Stimulated activated CD8-positive, alpha-beta memory T cell treated with anti-CD3 and anti-CD28 coated beads, Interleukin-12 subunit alpha, Interleukin-12 subunit beta, amount 100 ng/mL, for 4 hours (primary cell): ENCODE results near the gene HMCN2.

Experiments
- DNase-seq: peaks from one replicate; pipeline ENCODE4 v3.0.0-alpha.2; 2020; ENCODE audit warnings: low read depth

The HMCN2 gene

DNA sequence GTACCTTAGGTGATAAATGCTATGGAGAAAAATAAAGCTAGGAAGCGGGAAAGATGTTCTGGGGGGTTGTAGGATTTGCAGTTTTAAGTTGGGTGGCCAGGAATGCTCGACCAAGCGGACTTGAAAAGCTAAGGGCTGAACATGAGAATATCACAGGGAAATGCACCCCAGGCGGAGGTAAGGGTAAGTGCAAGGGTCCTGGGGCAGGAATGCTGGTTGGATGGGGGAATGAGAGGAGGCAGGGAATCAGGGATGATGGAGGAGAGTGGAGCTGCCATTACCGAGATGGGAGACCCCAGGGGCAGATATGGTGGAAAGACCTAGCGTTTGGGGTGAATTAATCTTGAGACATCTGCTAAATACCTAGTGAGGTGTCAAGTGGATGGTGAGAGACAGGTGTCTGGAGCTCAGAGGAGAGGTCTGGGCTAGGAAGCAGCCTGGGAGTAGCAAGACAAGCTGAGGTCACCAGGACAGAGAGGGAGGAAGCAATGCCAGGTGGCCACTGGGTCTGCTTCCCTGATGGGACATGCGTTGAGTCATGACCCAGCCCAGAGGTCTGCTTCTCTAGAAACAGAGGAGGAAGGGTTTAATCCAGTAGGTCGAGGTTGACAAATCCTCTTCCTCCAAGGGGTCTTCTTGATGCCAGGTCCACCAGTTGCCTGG, 101.5 kb downstream of the HMCN2 start:
- DNase-seq, result no peak

- no peak for DNase-seq
These were observed 103.1 kb downstream of the HMCN2 start for GRCh38 chr9:130368631-130369103.

DNA sequence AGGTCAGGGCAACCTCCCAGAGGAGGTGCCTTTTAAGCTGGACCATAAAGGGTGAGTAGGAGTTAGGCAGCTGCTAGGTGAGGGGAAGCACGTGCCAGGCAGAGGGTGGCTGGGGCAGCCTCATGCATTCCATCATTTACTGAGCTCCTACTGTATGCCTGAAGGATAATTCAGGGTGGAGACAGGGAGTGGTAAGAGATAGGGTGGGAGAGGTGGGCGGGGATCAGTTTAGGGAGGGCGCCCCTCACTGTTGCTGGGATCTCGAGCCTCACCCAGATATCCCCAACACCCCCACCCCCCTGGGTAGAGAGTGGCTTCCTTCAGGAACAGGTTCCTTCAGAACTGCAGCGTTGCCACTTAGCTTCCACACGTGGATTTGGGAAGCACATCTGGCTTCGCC, 104.7 kb downstream of the HMCN2 start:
- no peak for DNase-seq

- no peak for DNase-seq
These were observed 105.8 kb downstream of the HMCN2 start for GRCh38 chr9:130371196-130371966.

GRCh38 chr9:130372057-130372456, 106.5 kb downstream of the HMCN2 start:
- DNase-seq, result no peak

DNA sequence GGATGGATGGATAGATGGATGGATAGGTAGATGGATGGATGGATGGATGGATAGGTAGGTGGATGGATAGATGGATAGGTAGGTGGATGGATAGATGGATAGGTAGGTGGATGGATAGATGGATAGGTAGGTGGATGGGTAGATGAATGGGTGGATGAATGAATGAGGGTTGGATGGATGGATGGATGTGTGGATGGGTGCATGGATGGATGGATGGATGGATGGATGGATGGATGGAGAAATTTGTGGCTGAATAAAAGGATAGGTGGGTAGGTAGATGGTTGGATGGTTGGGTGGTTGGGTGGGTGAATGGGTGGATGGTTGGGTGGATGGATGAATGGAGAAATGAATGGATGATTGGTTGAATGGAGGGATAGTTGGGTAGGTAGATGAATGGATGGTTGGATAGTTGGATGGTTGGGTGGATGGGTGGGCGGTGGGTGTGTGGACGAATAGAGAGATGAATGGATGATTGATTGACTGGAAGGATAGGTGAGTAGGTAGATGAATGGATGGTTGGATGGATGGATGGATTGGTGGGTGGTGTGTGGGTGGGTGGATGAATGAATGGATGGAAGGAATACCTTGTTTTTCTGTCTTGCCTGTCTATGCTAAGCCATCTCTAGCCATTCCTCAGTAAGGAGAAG, 108.2 kb downstream of the HMCN2 start:
- no peak for DNase-seq

DNA sequence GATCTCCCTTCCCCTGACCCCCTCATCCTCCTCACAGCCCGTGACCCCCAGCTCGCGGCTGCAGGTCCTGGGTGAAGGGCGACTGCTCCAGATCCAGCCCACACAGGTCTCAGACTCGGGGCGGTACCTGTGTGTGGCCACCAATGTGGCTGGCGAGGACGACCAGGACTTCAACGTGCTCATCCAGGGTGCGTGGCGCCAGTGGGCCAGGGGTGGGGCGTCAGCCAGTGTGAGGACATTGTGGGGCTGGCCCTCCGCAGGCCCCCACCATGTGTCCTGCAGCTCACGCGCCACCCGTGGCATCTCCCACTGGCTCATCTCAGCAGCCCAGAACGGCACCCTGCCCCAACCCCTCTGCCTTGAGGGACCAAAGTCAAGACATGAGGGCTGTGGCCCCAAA, 112.1 kb downstream of the HMCN2 start:
- no peak for DNase-seq

DNA sequence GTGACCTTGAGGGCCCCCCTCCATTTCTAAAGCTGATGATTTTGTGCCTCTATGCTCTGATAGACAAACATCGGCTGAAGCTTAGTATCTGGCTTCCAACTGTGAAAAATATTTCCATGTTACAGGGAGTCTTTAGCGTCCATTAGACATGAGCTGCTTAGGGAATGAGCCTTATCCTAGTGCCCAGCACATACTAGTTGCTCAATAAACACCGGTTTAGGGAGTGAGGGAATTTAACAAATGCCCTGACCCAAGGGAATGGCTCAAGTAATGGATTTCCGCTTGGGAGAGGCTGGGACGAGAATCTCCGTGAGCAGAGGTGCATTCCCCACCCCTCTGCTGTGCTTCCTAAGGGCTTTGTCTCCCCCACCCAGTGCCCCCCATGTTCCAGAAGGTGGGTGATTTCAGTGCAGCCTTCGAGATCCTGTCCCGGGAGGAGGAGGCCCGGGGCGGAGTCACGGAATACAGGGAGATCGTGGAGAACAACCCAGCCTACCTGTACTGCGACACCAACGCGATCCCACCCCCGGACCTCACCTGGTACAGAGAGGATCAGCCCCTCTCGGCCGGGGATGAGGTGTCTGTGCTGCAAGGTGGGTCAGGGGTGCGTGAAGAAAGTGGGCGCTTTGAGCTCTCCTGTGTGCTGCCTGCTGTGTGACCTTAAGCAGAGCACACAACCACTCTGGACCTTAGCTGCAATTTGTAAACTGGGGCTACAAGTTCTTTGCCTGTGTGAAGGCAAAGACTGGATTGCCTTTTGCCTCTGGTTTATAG, 113.5 kb downstream of the HMCN2 start:
- DNase-seq, result no peak

GRCh38 chr9:130379649-130379970, 114.0 kb downstream of the HMCN2 start:
- no peak for DNase-seq

DNA sequence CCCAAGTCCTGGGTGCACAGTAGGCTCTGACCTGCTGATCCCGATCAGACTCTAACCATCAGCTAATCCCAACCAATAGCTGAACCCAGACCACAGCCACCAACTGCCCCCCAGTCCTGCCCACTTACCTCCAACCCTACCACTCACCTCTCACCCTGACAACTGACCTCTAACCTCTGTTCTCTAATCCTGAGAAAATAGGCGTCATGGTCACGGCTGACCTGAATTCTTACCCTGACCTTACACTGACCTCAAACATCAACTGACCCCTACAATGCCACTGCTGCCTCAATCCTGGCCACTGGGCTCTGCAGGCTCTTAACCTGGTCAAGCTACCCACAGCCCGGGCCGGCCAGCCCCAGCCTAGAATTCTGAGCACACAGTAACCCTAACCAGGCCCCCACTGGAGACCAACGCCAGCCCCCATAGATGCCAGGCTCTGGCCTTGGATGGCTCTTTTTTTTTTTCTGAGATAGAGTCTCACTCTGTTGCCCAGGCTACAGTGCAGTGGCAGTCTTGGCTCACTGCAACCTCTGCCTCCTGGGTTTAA, 115.4 kb downstream of the HMCN2 start:
- no peak for DNase-seq

GRCh38 chr9:130381660-130382059, 116.1 kb downstream of the HMCN2 start:
- DNase-seq, result no peak

DNA sequence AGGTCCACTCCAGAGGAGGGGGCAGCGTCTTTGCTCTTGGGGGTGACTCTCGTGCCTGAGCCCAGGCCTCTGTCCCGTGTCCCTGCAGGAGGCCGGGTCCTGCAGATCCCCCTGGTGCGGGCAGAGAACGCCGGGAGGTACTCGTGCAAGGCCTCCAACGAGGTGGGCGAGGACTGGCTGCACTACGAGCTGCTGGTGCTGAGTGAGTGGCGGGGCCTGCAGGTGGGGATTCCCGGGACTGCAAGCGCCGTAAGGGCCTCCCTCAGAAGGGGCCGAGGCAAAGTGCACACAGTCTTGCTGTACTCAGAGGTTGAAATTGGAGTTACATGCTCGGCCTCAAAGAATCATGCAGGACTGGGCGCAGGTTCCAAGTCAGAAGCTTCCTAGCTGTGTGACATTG, 116.5 kb downstream of the HMCN2 start:
- no peak for DNase-seq

DNA sequence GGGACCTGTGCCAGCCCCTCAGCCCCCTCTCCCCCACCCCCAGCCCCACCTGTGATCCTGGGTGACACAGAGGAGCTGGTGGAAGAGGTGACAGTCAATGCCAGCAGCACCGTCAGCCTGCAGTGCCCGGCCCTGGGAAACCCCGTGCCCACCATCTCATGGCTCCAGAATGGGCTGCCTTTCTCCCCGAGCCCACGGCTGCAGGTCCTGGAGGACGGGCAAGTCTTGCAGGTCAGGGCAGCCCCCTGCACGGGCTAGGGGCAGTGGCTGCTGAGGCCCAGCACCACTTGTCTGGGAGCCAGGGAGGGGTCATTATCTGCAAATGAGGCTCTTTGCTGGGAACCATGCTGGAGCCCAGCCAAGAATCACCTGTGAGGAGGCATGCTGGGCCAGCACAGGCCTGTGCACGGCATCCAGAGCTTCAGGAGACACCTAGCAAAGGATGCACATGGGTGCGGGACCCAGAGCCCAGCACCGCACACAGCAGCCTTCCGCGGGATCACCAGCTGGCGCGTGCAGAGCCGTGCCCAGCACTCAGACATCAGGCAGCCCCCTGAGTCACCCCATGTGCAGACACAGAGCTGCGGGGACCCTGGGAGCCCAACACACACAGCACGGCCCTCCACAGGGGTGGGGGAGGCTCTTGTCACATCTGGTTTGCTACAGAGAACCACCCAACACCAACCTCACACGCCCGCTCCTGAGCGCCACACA, 117.2 kb downstream of the HMCN2 start:
- no peak for DNase-seq

DNA sequence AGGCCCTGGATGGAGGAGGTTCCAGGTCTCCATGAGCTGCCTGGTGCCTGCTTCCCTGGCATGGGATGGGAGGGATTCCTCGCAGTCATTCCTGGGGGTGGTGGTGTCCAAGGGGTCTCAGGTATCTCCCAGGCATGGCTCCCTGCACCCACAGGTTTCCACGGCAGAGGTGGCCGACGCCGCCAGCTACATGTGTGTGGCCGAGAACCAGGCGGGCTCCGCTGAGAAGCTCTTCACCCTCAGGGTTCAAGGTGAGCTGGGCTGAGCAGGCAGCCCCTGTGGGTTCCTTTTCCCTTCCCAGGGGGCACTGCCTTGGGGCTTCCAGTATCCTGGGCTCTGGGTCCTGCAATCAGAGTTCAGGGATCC, 117.8 kb downstream of the HMCN2 start:
- no peak for DNase-seq

DNA sequence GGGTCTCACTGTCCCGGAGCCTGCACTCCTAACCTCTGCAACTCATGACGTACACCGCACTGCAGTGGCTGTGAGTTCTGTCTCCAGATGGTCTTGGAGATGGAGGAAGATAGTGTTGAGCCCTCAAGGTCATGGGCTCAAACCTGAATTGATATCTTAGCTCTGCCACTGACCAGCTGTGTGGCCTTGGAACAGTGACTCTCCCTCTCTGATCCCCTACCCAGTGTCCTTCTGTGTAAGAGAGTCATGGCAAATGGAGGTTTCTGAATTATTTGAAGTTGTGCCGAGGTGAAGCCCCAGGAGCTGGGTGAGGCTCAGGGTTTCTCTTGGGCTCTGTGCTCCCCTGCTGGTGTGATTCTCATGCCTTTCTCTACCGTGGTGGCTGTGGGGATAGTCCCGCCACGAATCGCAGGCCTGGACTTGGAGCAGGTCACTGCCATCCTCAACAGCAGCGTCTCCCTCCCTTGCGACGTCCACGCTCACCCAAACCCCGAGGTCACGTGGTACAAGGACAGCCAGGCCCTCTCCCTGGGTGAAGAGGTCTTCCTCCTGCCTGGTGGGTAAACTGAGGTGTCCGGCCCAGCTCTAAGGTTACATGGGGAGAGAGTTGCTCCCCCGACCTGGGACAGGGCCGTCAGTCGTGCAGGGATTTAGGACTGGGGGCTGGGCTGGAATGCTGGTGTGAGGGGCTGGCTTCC, 118.6 kb downstream of the HMCN2 start:
- DNase-seq, result no peak

DNA sequence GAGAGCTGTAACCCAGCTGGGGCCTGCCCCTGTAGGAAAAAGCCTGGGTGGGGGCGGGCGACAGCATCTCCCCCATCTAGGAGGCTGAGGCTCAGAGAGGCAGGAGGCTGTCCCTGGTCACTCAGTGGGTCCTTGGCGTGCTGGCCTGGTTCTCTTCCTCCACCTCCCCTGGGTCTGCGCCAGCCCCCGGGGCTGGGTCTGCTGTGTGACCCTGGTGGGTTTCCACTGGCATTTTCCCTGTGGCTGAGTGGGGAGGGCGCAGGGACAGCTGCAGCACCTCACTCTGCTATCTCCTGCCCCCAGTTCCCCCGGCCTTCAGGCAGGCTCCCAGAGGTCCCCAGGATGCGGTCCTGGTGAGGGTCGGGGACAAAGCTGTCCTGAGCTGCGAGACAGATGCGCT, 119.7 kb downstream of the HMCN2 start:
- no peak for DNase-seq

- DNase-seq, result no peak
These were observed 121.8 kb downstream of the HMCN2 start for GRCh38 chr9:130387398-130387797.

- DNase-seq, result no peak
These were observed 122.3 kb downstream of the HMCN2 start for GRCh38 chr9:130387905-130388304.

GRCh38 chr9:130390390-130390789, 124.8 kb downstream of the HMCN2 start:
- DNase-seq, result no peak

- no peak for DNase-seq
These were observed 125.4 kb downstream of the HMCN2 start for GRCh38 chr9:130390986-130391385.

- no peak for DNase-seq
These were observed 126.3 kb downstream of the HMCN2 start for GRCh38 chr9:130391866-130392265.
